ENCODE results near the gene CLCN2.

- no peak for TF ChIP-seq CTCF (IDR thresholded peaks at IDR 0.05)
- no peak for TF ChIP-seq POLR2A (IDR thresholded peaks at IDR 0.05)
Observed at GRCh38 chr3:184328516-184328915, 32.9 kb downstream of the CLCN2 start.

Measured in adrenal gland (tissue), 5 donors.